Measurements from ENCODE around the gene SLC38A10. TPM values are rescaled to one million over a fixed set of nuclear protein-coding genes. Genes with fewer than 3 reads are reported as not detected.

Gene SLC38A10
- polyA plus RNA-seq, 1 of the 3 experiments (the other 2 are of a cell fraction) = 82.2 TPM

DNA sequence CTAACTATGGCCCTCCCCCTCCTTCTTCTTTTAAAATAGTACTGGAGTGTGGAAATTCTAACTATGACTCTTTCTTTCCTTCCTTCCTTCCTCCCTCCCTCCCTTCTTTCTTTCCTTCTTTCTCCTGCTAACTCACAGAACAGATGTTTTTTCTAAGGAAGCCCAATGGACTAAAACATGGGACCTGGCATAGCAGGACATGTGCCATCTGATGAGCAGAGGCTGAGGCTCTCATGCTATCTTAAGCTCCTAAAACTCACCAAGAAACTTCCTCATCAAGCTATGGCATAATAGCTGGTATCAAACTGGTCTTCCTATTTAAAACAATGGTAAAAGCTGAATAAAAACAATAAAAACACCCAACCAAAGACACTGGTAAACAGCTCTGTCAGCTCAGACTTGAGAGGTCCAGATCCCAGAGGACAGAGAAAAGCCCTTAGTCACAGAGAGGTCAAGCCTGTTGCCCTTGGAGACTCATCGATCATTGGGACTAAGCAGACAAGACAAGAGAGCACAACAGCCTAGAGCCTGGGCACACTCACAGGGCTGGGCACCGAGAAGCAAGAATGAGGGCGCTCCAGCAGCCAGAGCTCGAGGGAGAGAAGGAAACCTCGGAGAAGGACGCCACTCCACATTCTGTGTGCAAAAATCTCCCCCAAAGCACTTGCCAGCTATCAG lies 27.6 kb downstream of the SLC38A10 start:
- H3K27ac ChIP-seq (ENCODE audit: low read depth in 2 of 2, low read length in 1 of 2) = no peak overlapping the region
- CTCF ChIA-PET = interaction anchor here (0.5 to 2.0 kb wide), 4 partner anchors 9 to 162 kb away, joined by 3 to 11 read pairs (median 5); no protein-coding TSS in a partner anchor
- no peaks in the 10 kb centered on the region for H3K9me3 ChIP-seq

More for the DNA sequence above, 27.6 kb downstream of the SLC38A10 start:
- Histone ChIP-seq H3K4me3 (ENCODE audit: low read depth in 2 of 2, low read length in 1 of 2) (no peak overlapping the region), H3K9ac (no peak overlapping the region), H3K4me1 (ENCODE audit: control insufficient read depth in 1 of 2, insufficient read depth in 2 of 2, low read depth in 1 of 2, low read length in 1 of 2) (peaks cover 0 to 2% of the 10 kb centered on the region in 2 experiments; a peak in 1 of 4 replicates), H2AFZ (ENCODE audit: low read depth) (no peak overlapping the region), H3K4me2 (no peak overlapping the region), H3K79me2 (ENCODE audit: insufficient read depth) (no peaks in the 10 kb centered on the region), H3K9me2 (no peaks in the 10 kb centered on the region), H4K20me1 (ENCODE audit: insufficient read depth) (no peaks in the 10 kb centered on the region), H3K36me3 (replicated peaks in 1 of 2; ENCODE audit: control insufficient read depth in 1 of 2, insufficient read depth in 2 of 2, low read length in 1 of 2) (peaks cover 53 to 69% of the 10 kb centered on the region in 2 experiments), H3F3A (replicated peaks; ENCODE audit: insufficient read depth) (peaks cover 9% of the 10 kb centered on the region), H3K27me3 (ENCODE audit: insufficient read depth) (no peaks in the 10 kb centered on the region)
- POLR2A ChIA-PET = no interaction called here
- no peak for DNase-seq
- WGBS (ENCODE audit: low lambda C conversion rate) = 95% methylated on average over 6 of the region's 6 CpGs
- no peak for TF ChIP-seq POLR2AphosphoS5 (IDR thresholded peaks at IDR 0.05; ENCODE audit: low read depth, low read length)
- TF ChIP-seq TEAD4 (IDR thresholded peaks at IDR 0.05; ENCODE audit: borderline replicate concordance, insufficient read depth) = no peak
- TF ChIP-seq NRF1 (IDR thresholded peaks at IDR 0.05; ENCODE audit: low read depth, low read length) = no peak
- no peak for TF ChIP-seq ELF1 (IDR thresholded peaks at IDR 0.05)
- TF ChIP-seq, protein P1, sequence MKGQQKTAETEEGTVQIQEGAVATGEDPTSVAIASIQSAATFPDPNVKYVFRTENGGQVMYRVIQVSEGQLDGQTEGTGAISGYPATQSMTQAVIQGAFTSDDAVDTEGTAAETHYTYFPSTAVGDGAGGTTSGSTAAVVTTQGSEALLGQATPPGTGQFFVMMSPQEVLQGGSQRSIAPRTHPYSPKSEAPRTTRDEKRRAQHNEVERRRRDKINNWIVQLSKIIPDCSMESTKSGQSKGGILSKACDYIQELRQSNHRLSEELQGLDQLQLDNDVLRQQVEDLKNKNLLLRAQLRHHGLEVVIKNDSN (IDR thresholded peaks at IDR 0.05; ENCODE audit: borderline replicate concordance, low read depth) = no peak
- TF ChIP-seq, protein P2, sequence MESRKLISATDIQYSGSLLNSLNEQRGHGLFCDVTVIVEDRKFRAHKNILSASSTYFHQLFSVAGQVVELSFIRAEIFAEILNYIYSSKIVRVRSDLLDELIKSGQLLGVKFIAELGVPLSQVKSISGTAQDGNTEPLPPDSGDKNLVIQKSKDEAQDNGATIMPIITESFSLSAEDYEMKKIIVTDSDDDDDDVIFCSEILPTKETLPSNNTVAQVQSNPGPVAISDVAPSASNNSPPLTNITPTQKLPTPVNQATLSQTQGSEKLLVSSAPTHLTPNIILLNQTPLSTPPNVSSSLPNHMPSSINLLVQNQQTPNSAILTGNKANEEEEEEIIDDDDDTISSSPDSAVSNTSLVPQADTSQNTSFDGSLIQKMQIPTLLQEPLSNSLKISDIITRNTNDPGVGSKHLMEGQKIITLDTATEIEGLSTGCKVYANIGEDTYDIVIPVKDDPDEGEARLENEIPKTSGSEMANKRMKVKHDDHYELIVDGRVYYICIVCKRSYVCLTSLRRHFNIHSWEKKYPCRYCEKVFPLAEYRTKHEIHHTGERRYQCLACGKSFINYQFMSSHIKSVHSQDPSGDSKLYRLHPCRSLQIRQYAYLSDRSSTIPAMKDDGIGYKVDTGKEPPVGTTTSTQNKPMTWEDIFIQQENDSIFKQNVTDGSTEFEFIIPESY (IDR thresholded peaks at IDR 0.05; ENCODE audit: borderline replicate concordance, low read depth) = no peak
- TF ChIP-seq GABPA (IDR thresholded peaks at IDR 0.05; ENCODE audit: low read depth) = no peak
- TF ChIP-seq, protein P3, sequence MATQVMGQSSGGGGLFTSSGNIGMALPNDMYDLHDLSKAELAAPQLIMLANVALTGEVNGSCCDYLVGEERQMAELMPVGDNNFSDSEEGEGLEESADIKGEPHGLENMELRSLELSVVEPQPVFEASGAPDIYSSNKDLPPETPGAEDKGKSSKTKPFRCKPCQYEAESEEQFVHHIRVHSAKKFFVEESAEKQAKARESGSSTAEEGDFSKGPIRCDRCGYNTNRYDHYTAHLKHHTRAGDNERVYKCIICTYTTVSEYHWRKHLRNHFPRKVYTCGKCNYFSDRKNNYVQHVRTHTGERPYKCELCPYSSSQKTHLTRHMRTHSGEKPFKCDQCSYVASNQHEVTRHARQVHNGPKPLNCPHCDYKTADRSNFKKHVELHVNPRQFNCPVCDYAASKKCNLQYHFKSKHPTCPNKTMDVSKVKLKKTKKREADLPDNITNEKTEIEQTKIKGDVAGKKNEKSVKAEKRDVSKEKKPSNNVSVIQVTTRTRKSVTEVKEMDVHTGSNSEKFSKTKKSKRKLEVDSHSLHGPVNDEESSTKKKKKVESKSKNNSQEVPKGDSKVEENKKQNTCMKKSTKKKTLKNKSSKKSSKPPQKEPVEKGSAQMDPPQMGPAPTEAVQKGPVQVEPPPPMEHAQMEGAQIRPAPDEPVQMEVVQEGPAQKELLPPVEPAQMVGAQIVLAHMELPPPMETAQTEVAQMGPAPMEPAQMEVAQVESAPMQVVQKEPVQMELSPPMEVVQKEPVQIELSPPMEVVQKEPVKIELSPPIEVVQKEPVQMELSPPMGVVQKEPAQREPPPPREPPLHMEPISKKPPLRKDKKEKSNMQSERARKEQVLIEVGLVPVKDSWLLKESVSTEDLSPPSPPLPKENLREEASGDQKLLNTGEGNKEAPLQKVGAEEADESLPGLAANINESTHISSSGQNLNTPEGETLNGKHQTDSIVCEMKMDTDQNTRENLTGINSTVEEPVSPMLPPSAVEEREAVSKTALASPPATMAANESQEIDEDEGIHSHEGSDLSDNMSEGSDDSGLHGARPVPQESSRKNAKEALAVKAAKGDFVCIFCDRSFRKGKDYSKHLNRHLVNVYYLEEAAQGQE (IDR thresholded peaks at IDR 0.05; ENCODE audit: low read depth, low read length) = no peak
- TF ChIP-seq, protein P4, sequence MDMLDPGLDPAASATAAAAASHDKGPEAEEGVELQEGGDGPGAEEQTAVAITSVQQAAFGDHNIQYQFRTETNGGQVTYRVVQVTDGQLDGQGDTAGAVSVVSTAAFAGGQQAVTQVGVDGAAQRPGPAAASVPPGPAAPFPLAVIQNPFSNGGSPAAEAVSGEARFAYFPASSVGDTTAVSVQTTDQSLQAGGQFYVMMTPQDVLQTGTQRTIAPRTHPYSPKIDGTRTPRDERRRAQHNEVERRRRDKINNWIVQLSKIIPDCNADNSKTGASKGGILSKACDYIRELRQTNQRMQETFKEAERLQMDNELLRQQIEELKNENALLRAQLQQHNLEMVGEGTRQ (IDR thresholded peaks at IDR 0.05; ENCODE audit: borderline replicate concordance, low read depth, low read length) = no peak
- TF ChIP-seq JUND (IDR thresholded peaks at IDR 0.05) = no peak
- TF ChIP-seq, protein P5, sequence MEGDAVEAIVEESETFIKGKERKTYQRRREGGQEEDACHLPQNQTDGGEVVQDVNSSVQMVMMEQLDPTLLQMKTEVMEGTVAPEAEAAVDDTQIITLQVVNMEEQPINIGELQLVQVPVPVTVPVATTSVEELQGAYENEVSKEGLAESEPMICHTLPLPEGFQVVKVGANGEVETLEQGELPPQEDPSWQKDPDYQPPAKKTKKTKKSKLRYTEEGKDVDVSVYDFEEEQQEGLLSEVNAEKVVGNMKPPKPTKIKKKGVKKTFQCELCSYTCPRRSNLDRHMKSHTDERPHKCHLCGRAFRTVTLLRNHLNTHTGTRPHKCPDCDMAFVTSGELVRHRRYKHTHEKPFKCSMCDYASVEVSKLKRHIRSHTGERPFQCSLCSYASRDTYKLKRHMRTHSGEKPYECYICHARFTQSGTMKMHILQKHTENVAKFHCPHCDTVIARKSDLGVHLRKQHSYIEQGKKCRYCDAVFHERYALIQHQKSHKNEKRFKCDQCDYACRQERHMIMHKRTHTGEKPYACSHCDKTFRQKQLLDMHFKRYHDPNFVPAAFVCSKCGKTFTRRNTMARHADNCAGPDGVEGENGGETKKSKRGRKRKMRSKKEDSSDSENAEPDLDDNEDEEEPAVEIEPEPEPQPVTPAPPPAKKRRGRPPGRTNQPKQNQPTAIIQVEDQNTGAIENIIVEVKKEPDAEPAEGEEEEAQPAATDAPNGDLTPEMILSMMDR (IDR thresholded peaks at IDR 0.05) = no peak
- TF ChIP-seq SMC3 (IDR thresholded peaks at IDR 0.05; ENCODE audit: low read depth, low read length) = no peak
- no peak for TF ChIP-seq SIN3A (IDR thresholded peaks at IDR 0.05; ENCODE audit: borderline replicate concordance, low read depth, low read length)
- no peak for TF ChIP-seq FOXJ3 (CRISPR knock-in tag; IDR thresholded peaks at IDR 0.05)
- TF ChIP-seq FOSL2 (IDR thresholded peaks at IDR 0.05; ENCODE audit: borderline replicate concordance, low read depth) = no peak
- TF ChIP-seq EZH2phosphoT487 (IDR thresholded peaks at IDR 0.05; ENCODE audit: borderline replicate concordance, low read depth) = no peak
- no peak for TF ChIP-seq YY1 (IDR thresholded peaks at IDR 0.05; ENCODE audit: low read depth)
- TF ChIP-seq TCF12 (IDR thresholded peaks at IDR 0.05) = no peak

All from SK-N-SH (cell line).